Fibroblast of lung (primary cell): ENCODE measurements around the gene TTC33.

ENCODE experiments used
- CTCF ChIP-seq, 2 donors: IDR thresholded peaks in 1 of 2; conservative IDR thresholded peaks in 1 of 2; 1 replicate in 1 of 2; 2 replicates in 1 of 2; pipeline ENCODE4 v1.5.1; 2011 to 2012; ENCODE audit warnings: low read length in 2 of 2, control low read depth in 1 of 2, inconsistent platforms in 1 of 2, low read depth in 1 of 2, mild to moderate bottlenecking in 1 of 2
- EZH2 ChIP-seq: IDR thresholded peaks from 2 replicates; pipeline ENCODE4 v1.5.1; 2012; ENCODE audit warnings: low read length, control low read depth, mild to moderate bottlenecking; ENCODE audit errors: missing control alignments

- TF ChIP-seq CTCF (conservative IDR thresholded peaks at IDR 0.05 in 1 of 2, IDR thresholded peaks at IDR 0.05 in 1 of 2; ENCODE audit: low read depth in 1 of 2, low read length in 2 of 2), result no peak
- no peak for TF ChIP-seq EZH2
Measured at GRCh38 chr5:40776658-40776977, 20.9 kb upstream of the TTC33 start.
